ENCODE results near the gene PRKN. TPM values are rescaled to one million over a fixed set of nuclear protein-coding genes. Genes with fewer than 3 reads are reported as not detected.

PRKN gene
- total and polyA plus RNA-seq, 2 experiments from 2014 or later, result 0.10 to 0.84 TPM

- no peak overlapping the region for H3K27ac Mint-ChIP-seq
- Histone ChIP-seq H3F3A (replicated peaks; ENCODE audit: low read depth) (no peaks in the 10 kb centered on the region), H2AFZ (no peak overlapping the region), H3K79me2 (replicated peaks; ENCODE audit: insufficient read depth) (no peaks in the 10 kb centered on the region), H3K4me2 (no peak overlapping the region), H3K4me1 (ENCODE audit: insufficient read depth) (no peaks in the 10 kb centered on the region), H3K27ac (ENCODE audit: low read depth) (no peak overlapping the region), H3K36me3 (ENCODE audit: insufficient read depth) (no peaks in the 10 kb centered on the region), H4K20me1 (replicated peaks; ENCODE audit: insufficient read depth) (no peaks in the 10 kb centered on the region), H3K27me3 (ENCODE audit: insufficient read depth) (no peaks in the 10 kb centered on the region), H3K4me3 (no peak overlapping the region), H3K9me2 (ENCODE audit: insufficient read depth) (no peaks in the 10 kb centered on the region)
- H3K4me1 Mint-ChIP-seq, result no peaks in the 10 kb centered on the region
- H3K9me3 Mint-ChIP-seq, result no peaks in the 10 kb centered on the region
- H3K4me3 Mint-ChIP-seq, result no peak overlapping the region
- no peaks in the 10 kb centered on the region for H3K27me3 Mint-ChIP-seq (ENCODE audit: insufficient read depth, low read depth, poor library complexity)
- no peak for TF ChIP-seq POLR2AphosphoS5 (IDR thresholded peaks at IDR 0.05; ENCODE audit: low read depth)
- no peak for TF ChIP-seq ZNF114 (CRISPR knock-in tag; IDR thresholded peaks at IDR 0.05)
- TF ChIP-seq STAT1 (IDR thresholded peaks at IDR 0.05; ENCODE audit: unreplicated experiment), result no peak
- TF ChIP-seq CREB1 (CRISPR knock-in tag; IDR thresholded peaks at IDR 0.05; ENCODE audit: low read depth), result no peak
- TF ChIP-seq, protein P1, sequence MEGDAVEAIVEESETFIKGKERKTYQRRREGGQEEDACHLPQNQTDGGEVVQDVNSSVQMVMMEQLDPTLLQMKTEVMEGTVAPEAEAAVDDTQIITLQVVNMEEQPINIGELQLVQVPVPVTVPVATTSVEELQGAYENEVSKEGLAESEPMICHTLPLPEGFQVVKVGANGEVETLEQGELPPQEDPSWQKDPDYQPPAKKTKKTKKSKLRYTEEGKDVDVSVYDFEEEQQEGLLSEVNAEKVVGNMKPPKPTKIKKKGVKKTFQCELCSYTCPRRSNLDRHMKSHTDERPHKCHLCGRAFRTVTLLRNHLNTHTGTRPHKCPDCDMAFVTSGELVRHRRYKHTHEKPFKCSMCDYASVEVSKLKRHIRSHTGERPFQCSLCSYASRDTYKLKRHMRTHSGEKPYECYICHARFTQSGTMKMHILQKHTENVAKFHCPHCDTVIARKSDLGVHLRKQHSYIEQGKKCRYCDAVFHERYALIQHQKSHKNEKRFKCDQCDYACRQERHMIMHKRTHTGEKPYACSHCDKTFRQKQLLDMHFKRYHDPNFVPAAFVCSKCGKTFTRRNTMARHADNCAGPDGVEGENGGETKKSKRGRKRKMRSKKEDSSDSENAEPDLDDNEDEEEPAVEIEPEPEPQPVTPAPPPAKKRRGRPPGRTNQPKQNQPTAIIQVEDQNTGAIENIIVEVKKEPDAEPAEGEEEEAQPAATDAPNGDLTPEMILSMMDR (conservative IDR thresholded peaks at IDR 0.05; ENCODE audit: low read depth in 2 of 2), result no peak
- no peak for TF ChIP-seq ETS1 (IDR thresholded peaks at IDR 0.05)
- TF ChIP-seq EZH2 (IDR thresholded peaks at IDR 0.05; ENCODE audit: low read depth, unreplicated experiment), result no peak
- TF ChIP-seq, protein P2, sequence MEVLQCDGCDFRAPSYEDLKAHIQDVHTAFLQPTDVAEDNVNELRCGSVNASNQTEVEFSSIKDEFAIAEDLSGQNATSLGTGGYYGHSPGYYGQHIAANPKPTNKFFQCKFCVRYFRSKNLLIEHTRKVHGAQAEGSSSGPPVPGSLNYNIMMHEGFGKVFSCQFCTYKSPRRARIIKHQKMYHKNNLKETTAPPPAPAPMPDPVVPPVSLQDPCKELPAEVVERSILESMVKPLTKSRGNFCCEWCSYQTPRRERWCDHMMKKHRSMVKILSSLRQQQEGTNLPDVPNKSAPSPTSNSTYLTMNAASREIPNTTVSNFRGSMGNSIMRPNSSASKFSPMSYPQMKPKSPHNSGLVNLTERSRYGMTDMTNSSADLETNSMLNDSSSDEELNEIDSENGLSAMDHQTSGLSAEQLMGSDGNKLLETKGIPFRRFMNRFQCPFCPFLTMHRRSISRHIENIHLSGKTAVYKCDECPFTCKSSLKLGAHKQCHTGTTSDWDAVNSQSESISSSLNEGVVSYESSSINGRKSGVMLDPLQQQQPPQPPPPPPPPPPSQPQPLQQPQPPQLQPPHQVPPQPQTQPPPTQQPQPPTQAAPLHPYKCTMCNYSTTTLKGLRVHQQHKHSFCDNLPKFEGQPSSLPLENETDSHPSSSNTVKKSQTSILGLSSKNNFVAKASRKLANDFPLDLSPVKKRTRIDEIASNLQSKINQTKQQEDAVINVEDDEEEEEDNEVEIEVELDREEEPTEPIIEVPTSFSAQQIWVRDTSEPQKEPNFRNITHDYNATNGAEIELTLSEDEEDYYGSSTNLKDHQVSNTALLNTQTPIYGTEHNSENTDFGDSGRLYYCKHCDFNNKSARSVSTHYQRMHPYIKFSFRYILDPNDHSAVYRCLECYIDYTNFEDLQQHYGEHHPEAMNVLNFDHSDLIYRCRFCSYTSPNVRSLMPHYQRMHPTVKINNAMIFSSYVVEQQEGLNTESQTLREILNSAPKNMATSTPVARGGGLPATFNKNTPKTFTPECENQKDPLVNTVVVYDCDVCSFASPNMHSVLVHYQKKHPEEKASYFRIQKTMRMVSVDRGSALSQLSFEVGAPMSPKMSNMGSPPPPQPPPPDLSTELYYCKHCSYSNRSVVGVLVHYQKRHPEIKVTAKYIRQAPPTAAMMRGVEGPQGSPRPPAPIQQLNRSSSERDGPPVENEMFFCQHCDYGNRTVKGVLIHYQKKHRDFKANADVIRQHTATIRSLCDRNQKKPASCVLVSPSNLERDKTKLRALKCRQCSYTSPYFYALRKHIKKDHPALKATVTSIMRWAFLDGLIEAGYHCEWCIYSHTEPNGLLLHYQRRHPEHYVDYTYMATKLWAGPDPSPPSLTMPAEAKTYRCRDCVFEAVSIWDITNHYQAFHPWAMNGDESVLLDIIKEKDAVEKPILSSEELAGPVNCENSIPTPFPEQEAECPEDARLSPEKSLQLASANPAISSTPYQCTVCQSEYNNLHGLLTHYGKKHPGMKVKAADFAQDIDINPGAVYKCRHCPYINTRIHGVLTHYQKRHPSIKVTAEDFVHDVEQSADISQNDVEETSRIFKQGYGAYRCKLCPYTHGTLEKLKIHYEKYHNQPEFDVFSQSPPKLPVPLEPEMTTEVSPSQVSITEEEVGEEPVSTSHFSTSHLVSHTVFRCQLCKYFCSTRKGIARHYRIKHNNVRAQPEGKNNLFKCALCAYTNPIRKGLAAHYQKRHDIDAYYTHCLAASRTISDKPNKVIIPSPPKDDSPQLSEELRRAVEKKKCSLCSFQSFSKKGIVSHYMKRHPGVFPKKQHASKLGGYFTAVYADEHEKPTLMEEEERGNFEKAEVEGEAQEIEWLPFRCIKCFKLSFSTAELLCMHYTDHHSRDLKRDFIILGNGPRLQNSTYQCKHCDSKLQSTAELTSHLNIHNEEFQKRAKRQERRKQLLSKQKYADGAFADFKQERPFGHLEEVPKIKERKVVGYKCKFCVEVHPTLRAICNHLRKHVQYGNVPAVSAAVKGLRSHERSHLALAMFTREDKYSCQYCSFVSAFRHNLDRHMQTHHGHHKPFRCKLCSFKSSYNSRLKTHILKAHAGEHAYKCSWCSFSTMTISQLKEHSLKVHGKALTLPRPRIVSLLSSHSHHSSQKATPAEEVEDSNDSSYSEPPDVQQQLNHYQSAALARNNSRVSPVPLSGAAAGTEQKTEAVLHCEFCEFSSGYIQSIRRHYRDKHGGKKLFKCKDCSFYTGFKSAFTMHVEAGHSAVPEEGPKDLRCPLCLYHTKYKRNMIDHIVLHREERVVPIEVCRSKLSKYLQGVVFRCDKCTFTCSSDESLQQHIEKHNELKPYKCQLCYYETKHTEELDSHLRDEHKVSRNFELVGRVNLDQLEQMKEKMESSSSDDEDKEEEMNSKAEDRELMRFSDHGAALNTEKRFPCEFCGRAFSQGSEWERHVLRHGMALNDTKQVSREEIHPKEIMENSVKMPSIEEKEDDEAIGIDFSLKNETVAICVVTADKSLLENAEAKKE (CRISPR knock-in tag; IDR thresholded peaks at IDR 0.05), result no peak
- TF ChIP-seq, protein P3, sequence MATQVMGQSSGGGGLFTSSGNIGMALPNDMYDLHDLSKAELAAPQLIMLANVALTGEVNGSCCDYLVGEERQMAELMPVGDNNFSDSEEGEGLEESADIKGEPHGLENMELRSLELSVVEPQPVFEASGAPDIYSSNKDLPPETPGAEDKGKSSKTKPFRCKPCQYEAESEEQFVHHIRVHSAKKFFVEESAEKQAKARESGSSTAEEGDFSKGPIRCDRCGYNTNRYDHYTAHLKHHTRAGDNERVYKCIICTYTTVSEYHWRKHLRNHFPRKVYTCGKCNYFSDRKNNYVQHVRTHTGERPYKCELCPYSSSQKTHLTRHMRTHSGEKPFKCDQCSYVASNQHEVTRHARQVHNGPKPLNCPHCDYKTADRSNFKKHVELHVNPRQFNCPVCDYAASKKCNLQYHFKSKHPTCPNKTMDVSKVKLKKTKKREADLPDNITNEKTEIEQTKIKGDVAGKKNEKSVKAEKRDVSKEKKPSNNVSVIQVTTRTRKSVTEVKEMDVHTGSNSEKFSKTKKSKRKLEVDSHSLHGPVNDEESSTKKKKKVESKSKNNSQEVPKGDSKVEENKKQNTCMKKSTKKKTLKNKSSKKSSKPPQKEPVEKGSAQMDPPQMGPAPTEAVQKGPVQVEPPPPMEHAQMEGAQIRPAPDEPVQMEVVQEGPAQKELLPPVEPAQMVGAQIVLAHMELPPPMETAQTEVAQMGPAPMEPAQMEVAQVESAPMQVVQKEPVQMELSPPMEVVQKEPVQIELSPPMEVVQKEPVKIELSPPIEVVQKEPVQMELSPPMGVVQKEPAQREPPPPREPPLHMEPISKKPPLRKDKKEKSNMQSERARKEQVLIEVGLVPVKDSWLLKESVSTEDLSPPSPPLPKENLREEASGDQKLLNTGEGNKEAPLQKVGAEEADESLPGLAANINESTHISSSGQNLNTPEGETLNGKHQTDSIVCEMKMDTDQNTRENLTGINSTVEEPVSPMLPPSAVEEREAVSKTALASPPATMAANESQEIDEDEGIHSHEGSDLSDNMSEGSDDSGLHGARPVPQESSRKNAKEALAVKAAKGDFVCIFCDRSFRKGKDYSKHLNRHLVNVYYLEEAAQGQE (IDR thresholded peaks at IDR 0.05; ENCODE audit: unreplicated experiment), result no peak
- no peak for TF ChIP-seq ZNF331 (CRISPR knock-in tag; IDR thresholded peaks at IDR 0.05; ENCODE audit: low read depth)
- no peak for TF ChIP-seq JUNB (IDR thresholded peaks at IDR 0.05; ENCODE audit: unreplicated experiment)
- no peaks in the 10 kb centered on the region for H3K36me3 Mint-ChIP-seq (ENCODE audit: low read depth)
- no peak for ATAC-seq
- no peak for DNase-seq (ENCODE audit: low spot score)
Measured at GRCh38 chr6:161673026-161673425, 1054.5 kb downstream of the PRKN start.

Measured in GM23338 (cell line).